Bronchial epithelial cell (primary cell): ENCODE measurements around the gene IYD. TPM values are rescaled to one million over a fixed set of nuclear protein-coding genes. Genes with fewer than 3 reads are reported as not detected.

Experiments
- DNase-seq: peaks from one replicate; pipeline ENCODE4 v3.0.0-alpha.2; 2010; ENCODE audit warnings: low read depth
- FAIRE-seq: peaks from 2 replicates; lab custom pipeline; 2011; peaks lifted over from hg19 to GRCh38; lab: Jason Lieb, UNC
- H3K27me3 ChIP-seq: 2 replicates; pipeline ENCODE4 v1.5.1; 2011; ENCODE audit warnings: low read length; ENCODE audit not compliant: control insufficient read depth, insufficient read depth
- H3K36me3 ChIP-seq: 2 replicates; pipeline ENCODE4 v1.5.1; 2011; ENCODE audit warnings: low read length; ENCODE audit not compliant: control insufficient read depth, insufficient read depth
- H3K4me3 ChIP-seq: 2 replicates; pipeline ENCODE4 v1.5.1; 2011; ENCODE audit warnings: mild to moderate bottlenecking, low read depth, low read length, control low read depth
- total RNA-seq: library from RNA; depleted of rRNA; stranded (reverse); fragments of >200 nt; gene quantifications from 2 replicates; pipeline ENCODE4 v1.2.1, GENCODE V29; 2014
- TF ChIP-seq, protein P1 (sequence below): IDR thresholded peaks from 2 replicates; pipeline ENCODE4 v1.5.1; 2011; ENCODE audit warnings: mild to moderate bottlenecking, moderate library complexity, low read length, control low read depth, inconsistent platforms; ENCODE audit not compliant: insufficient read depth, severe bottlenecking

Gene IYD
- total RNA-seq, 1 donor from 2014 or later: not detected

- Histone ChIP-seq H3K36me3 (no peaks in the 10 kb centered on the region), H3K27me3 (no peaks in the 10 kb centered on the region), H3K4me3 (no peak overlapping the region)
- FAIRE-seq: no peak
- peak; percentile 20 for DNase-seq
- TF ChIP-seq, protein P1, sequence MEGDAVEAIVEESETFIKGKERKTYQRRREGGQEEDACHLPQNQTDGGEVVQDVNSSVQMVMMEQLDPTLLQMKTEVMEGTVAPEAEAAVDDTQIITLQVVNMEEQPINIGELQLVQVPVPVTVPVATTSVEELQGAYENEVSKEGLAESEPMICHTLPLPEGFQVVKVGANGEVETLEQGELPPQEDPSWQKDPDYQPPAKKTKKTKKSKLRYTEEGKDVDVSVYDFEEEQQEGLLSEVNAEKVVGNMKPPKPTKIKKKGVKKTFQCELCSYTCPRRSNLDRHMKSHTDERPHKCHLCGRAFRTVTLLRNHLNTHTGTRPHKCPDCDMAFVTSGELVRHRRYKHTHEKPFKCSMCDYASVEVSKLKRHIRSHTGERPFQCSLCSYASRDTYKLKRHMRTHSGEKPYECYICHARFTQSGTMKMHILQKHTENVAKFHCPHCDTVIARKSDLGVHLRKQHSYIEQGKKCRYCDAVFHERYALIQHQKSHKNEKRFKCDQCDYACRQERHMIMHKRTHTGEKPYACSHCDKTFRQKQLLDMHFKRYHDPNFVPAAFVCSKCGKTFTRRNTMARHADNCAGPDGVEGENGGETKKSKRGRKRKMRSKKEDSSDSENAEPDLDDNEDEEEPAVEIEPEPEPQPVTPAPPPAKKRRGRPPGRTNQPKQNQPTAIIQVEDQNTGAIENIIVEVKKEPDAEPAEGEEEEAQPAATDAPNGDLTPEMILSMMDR: peak; percentile 20
These were observed 35.2 kb upstream of the IYD start for GRCh38 chr6:150333585-150333941.

GRCh38 chr6:150334790-150335783, 33.7 kb upstream of the IYD start:
- FAIRE-seq: no peak

GRCh38 chr6:150336299-150336698, 32.5 kb upstream of the IYD start:
- no peak for FAIRE-seq

More at GRCh38 chr6:150334790-150335783, 33.7 kb upstream of the IYD start:
- peak; percentile 78 for DNase-seq
- Histone ChIP-seq H3K27me3 (no peaks in the 10 kb centered on the region), H3K4me3 (no peak overlapping the region), H3K36me3 (no peaks in the 10 kb centered on the region)
- TF ChIP-seq, protein P1: peak; percentile 66

DNA sequence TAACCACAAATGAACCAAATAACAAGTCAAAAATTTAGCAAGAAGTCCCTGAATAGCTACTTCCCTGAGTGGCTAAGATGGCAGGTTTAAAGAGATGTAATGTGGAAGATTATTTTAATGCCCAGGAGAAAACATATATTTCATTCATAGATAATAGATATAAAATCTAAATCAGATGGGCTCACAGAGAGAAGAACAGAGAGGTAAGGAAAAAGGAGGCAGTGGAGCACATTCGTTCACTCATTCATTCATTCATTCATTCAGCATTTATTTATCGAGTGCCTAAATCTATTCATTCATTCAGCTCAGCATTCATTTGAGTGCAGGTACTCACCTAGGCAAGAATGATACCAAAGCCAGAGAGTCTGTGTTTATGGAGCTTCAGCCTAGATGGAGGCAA, 32.1 kb upstream of the IYD start:
- Histone ChIP-seq H3K27me3 (no peaks in the 10 kb centered on the region), H3K4me3 (no peak overlapping the region), H3K36me3 (no peaks in the 10 kb centered on the region)
- DNase-seq (no peak), FAIRE-seq (no peak)
- TF ChIP-seq, protein P1: no peak

More at GRCh38 chr6:150336299-150336698, 32.5 kb upstream of the IYD start:
- no peaks in the 10 kb centered on the region for H3K36me3 ChIP-seq
- no peak overlapping the region for H3K4me3 ChIP-seq
- TF ChIP-seq, protein P1: no peak
- DNase-seq: peak; percentile 94
- no peaks in the 10 kb centered on the region for H3K27me3 ChIP-seq

DNA sequence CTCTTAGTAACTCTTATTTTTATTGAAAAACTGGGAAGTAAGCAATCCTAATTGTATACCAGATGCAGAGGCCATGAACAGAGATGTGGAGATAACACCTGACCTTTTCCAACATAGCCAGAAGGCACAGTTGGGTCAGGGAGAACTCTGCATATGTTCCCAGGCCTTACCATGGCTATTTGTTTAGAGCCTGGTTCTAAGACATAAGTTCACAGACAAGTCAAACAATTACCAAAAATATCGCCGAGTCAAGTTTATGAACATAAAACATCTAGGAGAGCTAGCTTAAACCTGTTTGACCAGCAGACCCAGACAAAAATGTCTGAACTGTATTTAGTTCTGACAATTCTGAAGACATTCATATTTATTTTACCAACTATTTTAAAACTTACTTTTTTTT, 26.7 kb upstream of the IYD start:
- TF ChIP-seq, protein P1: no peak
- no peak for FAIRE-seq

More for the DNA sequence above, 26.7 kb upstream of the IYD start:
- no peaks in the 10 kb centered on the region for H3K36me3 ChIP-seq
- no peak for DNase-seq
- H3K27me3 ChIP-seq: no peaks in the 10 kb centered on the region
- no peak overlapping the region for H3K4me3 ChIP-seq
